ENCODE data around the gene OR9A4.

OR9A4 gene

GRCh38 chr7:141875453-141875852 lies 40.7 kb upstream of the OR9A4 start:
- Histone ChIP-seq H3K27me3 (ENCODE audit: control insufficient read depth, low read length) (no peaks in the 10 kb centered on the region), H3K4me3 (ENCODE audit: low read length) (no peak overlapping the region), H3K27ac (ENCODE audit: low read depth, low read length) (no peak overlapping the region), H3K36me3 (ENCODE audit: control insufficient read depth, low read length) (no peaks in the 10 kb centered on the region), H3K4me2 (ENCODE audit: low read length) (no peak overlapping the region), H3K4me1 (ENCODE audit: control insufficient read depth, low read length) (no peaks in the 10 kb centered on the region), H4K20me1 (ENCODE audit: control insufficient read depth, insufficient read depth, low read depth, low read length) (no peaks in the 10 kb centered on the region), H3F3A (ENCODE audit: control insufficient read depth, insufficient read depth) (no peaks in the 10 kb centered on the region), H3K9me2 (replicated peaks; ENCODE audit: control insufficient read depth, low read length) (no peaks in the 10 kb centered on the region), H3K9me3 (ENCODE audit: control insufficient read depth, insufficient read depth, low read length) (no peaks in the 10 kb centered on the region), H3K79me2 (ENCODE audit: control insufficient read depth, low read length) (no peaks in the 10 kb centered on the region)
- TF ChIP-seq CTCF (IDR thresholded peaks at IDR 0.05; ENCODE audit: low read depth, low read length, poor library complexity, severe bottlenecking) (no peak), EZH2phosphoT487 (IDR thresholded peaks at IDR 0.05; ENCODE audit: borderline replicate concordance, low read length) (no peak)

GRCh38 chr7:141876371-141876770 lies 39.8 kb upstream of the OR9A4 start:
- TF ChIP-seq CTCF (IDR thresholded peaks at IDR 0.05; ENCODE audit: low read depth, low read length, poor library complexity, severe bottlenecking) = no peak
- no peak for TF ChIP-seq EZH2phosphoT487 (IDR thresholded peaks at IDR 0.05; ENCODE audit: borderline replicate concordance, low read length)
- H3K27ac ChIP-seq (ENCODE audit: low read depth, low read length) = no peak overlapping the region
- H3K4me2 ChIP-seq (ENCODE audit: low read length) = no peak overlapping the region
- no peaks in the 10 kb centered on the region for H3K4me1 ChIP-seq (ENCODE audit: control insufficient read depth, low read length)
- H3K27me3 ChIP-seq (ENCODE audit: control insufficient read depth, low read length) = no peaks in the 10 kb centered on the region
- no peaks in the 10 kb centered on the region for H4K20me1 ChIP-seq (ENCODE audit: control insufficient read depth, insufficient read depth, low read depth, low read length)
- H3K4me3 ChIP-seq (ENCODE audit: low read length) = no peak overlapping the region
- H3K9me2 ChIP-seq (replicated peaks; ENCODE audit: control insufficient read depth, low read length) = no peaks in the 10 kb centered on the region
- H3K9me3 ChIP-seq (ENCODE audit: control insufficient read depth, insufficient read depth, low read length) = no peaks in the 10 kb centered on the region
- no peaks in the 10 kb centered on the region for H3K36me3 ChIP-seq (ENCODE audit: control insufficient read depth, low read length)
- no peaks in the 10 kb centered on the region for H3F3A ChIP-seq (ENCODE audit: control insufficient read depth, insufficient read depth)
- H3K79me2 ChIP-seq (ENCODE audit: control insufficient read depth, low read length) = no peaks in the 10 kb centered on the region

GRCh38 chr7:141877365-141877764 lies 38.8 kb upstream of the OR9A4 start:
- no peaks in the 10 kb centered on the region for H3K36me3 ChIP-seq (ENCODE audit: control insufficient read depth, low read length)
- no peaks in the 10 kb centered on the region for H3F3A ChIP-seq (ENCODE audit: control insufficient read depth, insufficient read depth)
- H3K9me2 ChIP-seq (replicated peaks; ENCODE audit: control insufficient read depth, low read length) = no peaks in the 10 kb centered on the region
- H3K27ac ChIP-seq (ENCODE audit: low read depth, low read length) = no peak overlapping the region
- no peaks in the 10 kb centered on the region for H3K79me2 ChIP-seq (ENCODE audit: control insufficient read depth, low read length)
- H3K4me1 ChIP-seq (ENCODE audit: control insufficient read depth, low read length) = no peaks in the 10 kb centered on the region
- no peak overlapping the region for H3K4me3 ChIP-seq (ENCODE audit: low read length)
- no peak overlapping the region for H3K4me2 ChIP-seq (ENCODE audit: low read length)
- no peaks in the 10 kb centered on the region for H3K9me3 ChIP-seq (ENCODE audit: control insufficient read depth, insufficient read depth, low read length)
- TF ChIP-seq CTCF (IDR thresholded peaks at IDR 0.05; ENCODE audit: low read depth, low read length, poor library complexity, severe bottlenecking) = no peak
- TF ChIP-seq EZH2phosphoT487 (IDR thresholded peaks at IDR 0.05; ENCODE audit: borderline replicate concordance, low read length) = no peak
- H3K27me3 ChIP-seq (ENCODE audit: control insufficient read depth, low read length) = no peaks in the 10 kb centered on the region
- H4K20me1 ChIP-seq (ENCODE audit: control insufficient read depth, insufficient read depth, low read depth, low read length) = no peaks in the 10 kb centered on the region

- Histone ChIP-seq H3K4me3 (ENCODE audit: low read length) (no peak overlapping the region), H3F3A (ENCODE audit: control insufficient read depth, insufficient read depth) (no peaks in the 10 kb centered on the region), H3K4me1 (ENCODE audit: control insufficient read depth, low read length) (no peaks in the 10 kb centered on the region), H3K79me2 (ENCODE audit: control insufficient read depth, low read length) (no peaks in the 10 kb centered on the region), H3K9me3 (ENCODE audit: control insufficient read depth, insufficient read depth, low read length) (no peaks in the 10 kb centered on the region), H3K27ac (ENCODE audit: low read depth, low read length) (no peak overlapping the region), H3K9me2 (replicated peaks; ENCODE audit: control insufficient read depth, low read length) (no peaks in the 10 kb centered on the region), H3K4me2 (ENCODE audit: low read length) (no peak overlapping the region), H3K27me3 (ENCODE audit: control insufficient read depth, low read length) (no peaks in the 10 kb centered on the region), H3K36me3 (ENCODE audit: control insufficient read depth, low read length) (no peaks in the 10 kb centered on the region), H4K20me1 (ENCODE audit: control insufficient read depth, insufficient read depth, low read depth, low read length) (no peaks in the 10 kb centered on the region)
- TF ChIP-seq CTCF (IDR thresholded peaks at IDR 0.05; ENCODE audit: low read depth, low read length, poor library complexity, severe bottlenecking) (no peak), EZH2phosphoT487 (IDR thresholded peaks at IDR 0.05; ENCODE audit: borderline replicate concordance, low read length) (no peak)
Measured at GRCh38 chr7:141880960-141881359, 35.2 kb upstream of the OR9A4 start.
